K562 (cell line): Measurements from ENCODE around the gene PTTG1IP. TPM values are rescaled to one million over a fixed set of nuclear protein-coding genes. Genes with fewer than 3 reads are reported as not detected.

Experiments used
- ATAC-seq: fragments of 200-7000 bp; cut with Tn5 transposase; 3 replicates; pipeline ENCODE4 v1.9.1; 2020; ENCODE audit warnings: moderate library complexity
- BruUV-seq: library from RNA; stranded (reverse); fragments of 400-500 nt; replicated peaks from 2 replicates; lab custom pipeline; 2021; lab: Mats Ljungman, UMichigan
- CTCF ChIA-PET: fragments of 300-600 bp; formaldehyde crosslinking; extraction: SDS; loops from one replicate; lab custom pipeline; 2021; ENCODE audit warnings: low intra/inter-chr PET ratio; lab: Yijun Ruan, JAX
- POLR2A ChIA-PET: fragments of 300-600, 350-650 bp; sonication (Branson Sonifier 250); formaldehyde crosslinking; extraction: SDS; loops from one replicate; lab custom pipeline; 2021; ENCODE audit warnings: antibody characterized with exemption, inconsistent platforms; lab: Yijun Ruan, JAX
- DNase-seq, 4 experiments: peaks; one replicate each; pipeline versions ENCODE4 v3.0.0 to v3.0.0-alpha.2; 2011 to 2018; ENCODE audit warnings: low spot score in 3 of 4, mixed read lengths in 3 of 4; ENCODE audit errors: extremely low read depth in 1 of 4
- FAIRE-seq: peaks from 2 replicates; lab custom pipeline; 2011; peaks lifted over from hg19 to GRCh38; lab: Jason Lieb, UNC
- H2AFZ ChIP-seq: 2 replicates; pipeline ENCODE4 v1.6.0; 2011; ENCODE audit warnings: low read depth, low read length, control low read depth, inconsistent platforms
- H3K27ac ChIP-seq: fragments of 200-600 bp; 3 replicates; pipeline ENCODE4 v1.8.0; 2011; ENCODE audit warnings: low read depth, mild to moderate bottlenecking, control low read depth, inconsistent platforms, low read length, moderate library complexity, mixed read lengths; ENCODE audit errors: extremely low read depth
- H3K27me3 ChIP-seq, 2 experiments: fragments of 300-600 bp in 1 of 2; 2 replicates in 1 of 2; 3 replicates in 1 of 2; pipeline versions ENCODE4 v1.6.0 to v1.8.0; 2011; ENCODE audit warnings: inconsistent platforms in 2 of 2, low read length in 2 of 2, mild to moderate bottlenecking in 1 of 2, mixed read lengths in 1 of 2, moderate library complexity in 1 of 2; ENCODE audit not compliant: control insufficient read depth in 2 of 2, insufficient read depth in 2 of 2
- H3K36me3 ChIP-seq: fragments of 300-600 bp; 3 replicates; pipeline ENCODE4 v1.8.0; 2011; ENCODE audit warnings: mild to moderate bottlenecking, low read length, inconsistent platforms; ENCODE audit not compliant: control insufficient read depth, insufficient read depth
- H3K4me1 ChIP-seq, 2 experiments: fragments of 200-600 bp in 1 of 2; replicated peaks in 1 of 2; 2 replicates in 1 of 2; 3 replicates in 1 of 2; pipeline versions ENCODE4 v1.5.1 to v1.8.0; 2011; ENCODE audit warnings: inconsistent platforms in 2 of 2, low read length in 2 of 2, mild to moderate bottlenecking in 1 of 2, mixed read lengths in 1 of 2, moderate library complexity in 1 of 2; ENCODE audit not compliant: control insufficient read depth in 2 of 2, insufficient read depth in 2 of 2
- H3K4me2 ChIP-seq: 2 replicates; pipeline ENCODE4 v1.6.1; 2011; ENCODE audit warnings: low read length, control low read depth, inconsistent platforms, mixed read lengths; ENCODE audit not compliant: insufficient read depth
- H3K4me3 ChIP-seq: fragments of 200-600 bp; sonication (generic), shearing (Covaris generic); 2 replicates; pipeline ENCODE4 v1.5.1; 2016; ENCODE audit warnings: control low read depth, inconsistent platforms
- H3K79me2 ChIP-seq: fragments of 200-600 bp; 3 replicates; pipeline ENCODE4 v1.8.0; 2011; ENCODE audit warnings: low read length, inconsistent platforms; ENCODE audit not compliant: control insufficient read depth, insufficient read depth
- H3K9ac ChIP-seq, 2 experiments: 2 replicates each; pipeline versions ENCODE4 v1.6.0 to v1.6.1; 2011; ENCODE audit warnings: low read depth in 2 of 2, low read length in 2 of 2, control low read depth in 1 of 2, inconsistent platforms in 1 of 2, mild to moderate bottlenecking in 1 of 2, mixed read lengths in 1 of 2; ENCODE audit not compliant: insufficient read depth in 1 of 2
- H3K9me1 ChIP-seq: one replicate; pipeline ENCODE4 v1.6.0; 2011; ENCODE audit warnings: inconsistent platforms, mild to moderate bottlenecking, low read length, moderate library complexity; ENCODE audit not compliant: control insufficient read depth, insufficient read depth
- H3K9me3 ChIP-seq: replicated peaks from 2 replicates; pipeline ENCODE4 v1.5.1; 2011; ENCODE audit warnings: low read depth, low read length, inconsistent platforms; ENCODE audit not compliant: control insufficient read depth, insufficient read depth
- H4K20me1 ChIP-seq: replicated peaks from 2 replicates; pipeline ENCODE4 v1.6.1; 2011; ENCODE audit warnings: low read length, inconsistent platforms, mixed read lengths; ENCODE audit not compliant: control insufficient read depth, insufficient read depth
- C11orf30 ChIP-seq: fragments of 450-650 bp; IDR thresholded peaks from 2 replicates; pipeline ENCODE4 v1.6.1; 2016; ENCODE audit warnings: low read depth, mild to moderate bottlenecking
- DLX4 ChIP-seq: fragments of 250-450 bp; sonication (Bioruptor Pico); IDR thresholded peaks from 2 replicates; pipeline ENCODE4 v1.6.1; 2021; ENCODE audit warnings: mild to moderate bottlenecking
- MAFG ChIP-seq: fragments of 450-650 bp; conservative IDR thresholded peaks from 2 replicates; pipeline ENCODE4 v1.6.1; 2016; ENCODE audit warnings: missing genetic modification characterization, missing compliant biosample characterization
- MCM3 ChIP-seq: fragments of 450-650 bp; IDR thresholded peaks from 2 replicates; pipeline ENCODE4 v1.6.1; 2016
- SREBF1 ChIP-seq: fragments of 150-350 bp; IDR thresholded peaks from 2 replicates; pipeline ENCODE4 v1.6.1; 2014; ENCODE audit warnings: antibody characterized with exemption, low read depth, low read length, borderline replicate concordance
- ZNF316 ChIP-seq: fragments of 450-650 bp; IDR thresholded peaks from 2 replicates; pipeline ENCODE4 v1.6.1; 2016
- ZNF740 ChIP-seq, 3 experiments: fragments of 200-800 bp in 1 of 3; sonication (Bioruptor generic) in 1 of 3; sonication (generic) in 1 of 3; formaldehyde crosslinking in 1 of 3; IDR thresholded peaks; 2 replicates each; pipeline versions ENCODE4 v1.6.1 to v1.8.0; 2016 to 2022; ENCODE audit warnings: mild to moderate bottlenecking in 2 of 3, missing compliant biosample characterization in 2 of 3, missing genetic modification characterization in 2 of 3, missing genetic modification reagents in 1 of 3
- ZNF76 ChIP-seq: fragments of 250-450 bp; sonication (Bioruptor Pico); IDR thresholded peaks from 2 replicates; pipeline ENCODE4 v1.4.0; 2020; ENCODE audit warnings: mild to moderate bottlenecking, moderate library complexity, borderline replicate concordance
- WGBS: fragments of 100-300 bp; shearing (Covaris generic); methylation state at CpG from one replicate; pipeline ENCODE4 v1.1.6; 2016; ENCODE audit warnings: low coverage, mixed read lengths; ENCODE audit not compliant: insufficient coverage; ENCODE audit errors: missing lambda C conversion rate; 5-methylcytosine and 5-hydroxymethylcytosine counted together
- in situ Hi-C: fragments of 300-500 bp; cut with MboI; formaldehyde crosslinking; loops from 4 replicates; pipeline ENCODE4 v1.15.0; 2018; ENCODE audit warnings: inconsistent platforms, mixed read lengths
- intact Hi-C: fragments of 100-400 bp; cut with micrococcal nuclease; formaldehyde crosslinking; loops from 2 replicates; pipeline ENCODE4 v1.14.2; 2022
- polyA plus RNA-seq, 8 experiments: library from polyadenylated mRNA; depleted of rRNA in 4 of 8; stranded (reverse) in 5 of 8; unstranded in 3 of 8; fragments of >200 nt; fragmentation: Nextera tagmentation in 2 of 8; fragmentation: Illumina TruSeq in 1 of 8; extraction: Ambion mirVana in 2 of 8; extraction: Trizol in 1 of 8; gene quantifications; 2 replicates each; pipeline versions ENCODE4 v1.2.1 to v1.2.3, GENCODE V29; 2011 to 2014; ENCODE audit warnings: inconsistent platforms in 1 of 8, missing spikeins in 1 of 8
- total RNA-seq, 7 experiments: library from RNA; depleted of rRNA in 6 of 7; stranded (reverse); fragments of >200 nt in 6 of 7; fragmentation: Illumina TruSeq in 2 of 7; extraction: Trizol in 2 of 7; gene quantifications; 2 replicates each; pipeline versions ENCODE4 v1.2.1 to v1.2.3, GENCODE V29; 2011 to 2021; ENCODE audit warnings: low replicate concordance in 1 of 7
- TF ChIP-seq, protein P1 (sequence below): sonication (generic); formaldehyde crosslinking; IDR thresholded peaks from 2 replicates; pipeline ENCODE4 v1.8.0; 2022; ENCODE audit warnings: mild to moderate bottlenecking, missing genetic modification reagents

The PTTG1IP gene
- total and polyA plus RNA-seq, 9 of the 15 experiments (the other 6 are each of a cell fraction or from before 2014, with no cell fraction given), result 5.0 to 99.3 (median 82.4) TPM

DNA sequence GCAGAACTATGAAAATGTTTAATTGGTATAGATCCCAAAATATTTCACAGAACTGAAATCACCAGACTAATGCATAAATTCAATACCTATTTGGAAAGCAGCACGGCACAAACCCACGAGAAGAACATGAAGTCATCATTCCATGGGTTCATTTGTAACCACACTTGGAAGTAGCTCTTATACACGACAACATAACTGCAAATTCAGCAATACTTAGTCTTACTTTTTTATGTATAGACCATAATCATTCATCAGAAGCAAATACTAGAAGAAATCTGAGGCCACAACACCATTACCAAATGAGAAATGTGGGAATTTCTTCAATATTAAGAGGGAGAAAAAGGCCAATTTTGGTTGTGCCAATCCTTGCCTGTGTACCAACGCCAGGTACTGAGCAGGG is 67.6 kb downstream of the PTTG1IP start:
- no peak for TF ChIP-seq ZNF76 (CRISPR knock-in tag)
- no peak for TF ChIP-seq SREBF1
- TF ChIP-seq ZNF316, result peak; percentile 80
- TF ChIP-seq MAFG (tag), result peak; percentile 53
- TF ChIP-seq ZNF740 (CRISPR knock-in tag; IDR thresholded peaks at IDR 0.05), result no peak
- TF ChIP-seq ZNF740 (tag; IDR thresholded peaks at IDR 0.05), result no peak
- TF ChIP-seq MCM3, result no peak
- peak; percentile 66 for TF ChIP-seq C11orf30
- TF ChIP-seq, protein P1, sequence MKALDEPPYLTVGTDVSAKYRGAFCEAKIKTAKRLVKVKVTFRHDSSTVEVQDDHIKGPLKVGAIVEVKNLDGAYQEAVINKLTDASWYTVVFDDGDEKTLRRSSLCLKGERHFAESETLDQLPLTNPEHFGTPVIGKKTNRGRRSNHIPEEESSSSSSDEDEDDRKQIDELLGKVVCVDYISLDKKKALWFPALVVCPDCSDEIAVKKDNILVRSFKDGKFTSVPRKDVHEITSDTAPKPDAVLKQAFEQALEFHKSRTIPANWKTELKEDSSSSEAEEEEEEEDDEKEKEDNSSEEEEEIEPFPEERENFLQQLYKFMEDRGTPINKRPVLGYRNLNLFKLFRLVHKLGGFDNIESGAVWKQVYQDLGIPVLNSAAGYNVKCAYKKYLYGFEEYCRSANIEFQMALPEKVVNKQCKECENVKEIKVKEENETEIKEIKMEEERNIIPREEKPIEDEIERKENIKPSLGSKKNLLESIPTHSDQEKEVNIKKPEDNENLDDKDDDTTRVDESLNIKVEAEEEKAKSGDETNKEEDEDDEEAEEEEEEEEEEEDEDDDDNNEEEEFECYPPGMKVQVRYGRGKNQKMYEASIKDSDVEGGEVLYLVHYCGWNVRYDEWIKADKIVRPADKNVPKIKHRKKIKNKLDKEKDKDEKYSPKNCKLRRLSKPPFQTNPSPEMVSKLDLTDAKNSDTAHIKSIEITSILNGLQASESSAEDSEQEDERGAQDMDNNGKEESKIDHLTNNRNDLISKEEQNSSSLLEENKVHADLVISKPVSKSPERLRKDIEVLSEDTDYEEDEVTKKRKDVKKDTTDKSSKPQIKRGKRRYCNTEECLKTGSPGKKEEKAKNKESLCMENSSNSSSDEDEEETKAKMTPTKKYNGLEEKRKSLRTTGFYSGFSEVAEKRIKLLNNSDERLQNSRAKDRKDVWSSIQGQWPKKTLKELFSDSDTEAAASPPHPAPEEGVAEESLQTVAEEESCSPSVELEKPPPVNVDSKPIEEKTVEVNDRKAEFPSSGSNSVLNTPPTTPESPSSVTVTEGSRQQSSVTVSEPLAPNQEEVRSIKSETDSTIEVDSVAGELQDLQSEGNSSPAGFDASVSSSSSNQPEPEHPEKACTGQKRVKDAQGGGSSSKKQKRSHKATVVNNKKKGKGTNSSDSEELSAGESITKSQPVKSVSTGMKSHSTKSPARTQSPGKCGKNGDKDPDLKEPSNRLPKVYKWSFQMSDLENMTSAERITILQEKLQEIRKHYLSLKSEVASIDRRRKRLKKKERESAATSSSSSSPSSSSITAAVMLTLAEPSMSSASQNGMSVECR (CRISPR knock-in tag), result no peak
- TF ChIP-seq DLX4 (CRISPR knock-in tag), result no peak
- no peak for FAIRE-seq
- Histone ChIP-seq H3K9ac (no peak overlapping the region), H3K27me3 (no peaks in the 10 kb centered on the region), H3K9me3 (no peaks in the 10 kb centered on the region), H3K9me1 (no peaks in the 10 kb centered on the region), H3K4me3 (no peak overlapping the region), H3K36me3 (peaks cover 79% of the 10 kb centered on the region), H3K27ac (no peak overlapping the region), H3K79me2 (peaks cover 36% of the 10 kb centered on the region), H3K4me2 (no peak overlapping the region), H2AFZ (no peak overlapping the region), H3K4me1 (peaks cover 17 to 24% of the 10 kb centered on the region in 2 experiments; a peak in 4 of 5 replicates), H4K20me1 (peaks cover 3% of the 10 kb centered on the region; the same call in 1 of the 2 replicates)
- no peak for DNase-seq
- in situ Hi-C loops, result no loop called here
- BruUV-seq, result no TSS peak
- ChIA-PET CTCF (no interaction called here), POLR2A (interaction anchor here (1.0 to 1.1 kb wide), 2 partner anchors 10 to 13 kb away, joined by 3 read pairs; no protein-coding TSS in a partner anchor)
- WGBS, result 86% methylated on average over 4 of the region's 4 CpGs
- no peak for ATAC-seq
- intact Hi-C loops, result no loop called here
